NCI-H2081 (cell line): ENCODE results near the gene VPS37B.

ENCODE experiments used
- DNase-seq, 2 experiments: peaks; one replicate each; lab custom pipeline; 2025; lab: John Stamatoyannopoulos, UW

Gene VPS37B

DNA sequence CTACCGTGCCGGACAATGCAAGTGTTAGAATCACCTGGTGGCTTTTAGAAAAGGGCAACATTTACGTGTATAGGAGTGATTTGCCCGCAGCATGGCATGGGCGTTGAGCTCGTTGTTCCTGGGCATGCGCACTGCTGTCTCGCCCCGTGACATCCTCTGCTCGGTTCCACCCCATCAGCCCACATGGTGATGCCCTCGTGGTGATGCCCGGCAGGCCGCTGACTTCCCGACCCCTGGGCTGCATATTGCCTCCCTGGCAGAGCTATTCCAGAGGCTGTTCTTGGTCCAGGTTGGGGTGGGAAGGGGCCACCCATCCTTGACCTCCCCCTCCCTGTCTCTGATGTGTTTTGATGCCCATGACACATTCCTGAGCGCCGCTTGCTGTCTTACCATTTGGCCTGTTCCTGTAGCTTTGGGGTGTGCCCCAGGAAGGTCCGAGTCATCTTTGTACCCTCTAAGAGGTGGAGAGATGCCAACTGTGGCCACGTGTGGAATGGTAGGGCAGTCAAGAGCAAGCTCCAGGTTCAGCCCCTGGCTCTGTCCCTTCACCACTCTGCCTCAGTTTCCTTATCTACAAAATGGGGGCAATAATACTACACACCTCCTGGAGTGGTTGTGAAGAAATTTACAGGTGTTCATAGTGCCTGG, 55.9 kb downstream of the VPS37B start:
- no peak for DNase-seq

- DNase-seq = no peak
These were observed 57.1 kb downstream of the VPS37B start for GRCh38 chr12:122838841-122839240.

- DNase-seq = peak; percentile 58 to 71
These were observed 58.3 kb downstream of the VPS37B start for GRCh38 chr12:122837306-122838265.

GRCh38 chr12:122836027-122836921, 59.6 kb downstream of the VPS37B start:
- peak in 1 of 2 experiments; percentile 58 for DNase-seq

- peak; percentile 26 to 28 for DNase-seq
These were observed 60.2 kb downstream of the VPS37B start for GRCh38 chr12:122835750-122836026.

- DNase-seq = peak; percentile 42 to 56
These were observed 60.8 kb downstream of the VPS37B start, which contains the start of gene HIP1R for GRCh38 chr12:122834921-122835749. HIP1R (plus strand) TSS chr12:122835457; CDS start chr12:122835551, 94 bp downstream.

GRCh38 chr12:122834104-122834920, 61.6 kb downstream of the VPS37B start:
- DNase-seq = peak; percentile 61 to 66

- DNase-seq = no peak
These were observed 65.3 kb downstream of the VPS37B start for GRCh38 chr12:122830517-122831214.

- no peak for DNase-seq
These were observed 68.7 kb downstream of the VPS37B start for GRCh38 chr12:122827258-122827657.

DNA sequence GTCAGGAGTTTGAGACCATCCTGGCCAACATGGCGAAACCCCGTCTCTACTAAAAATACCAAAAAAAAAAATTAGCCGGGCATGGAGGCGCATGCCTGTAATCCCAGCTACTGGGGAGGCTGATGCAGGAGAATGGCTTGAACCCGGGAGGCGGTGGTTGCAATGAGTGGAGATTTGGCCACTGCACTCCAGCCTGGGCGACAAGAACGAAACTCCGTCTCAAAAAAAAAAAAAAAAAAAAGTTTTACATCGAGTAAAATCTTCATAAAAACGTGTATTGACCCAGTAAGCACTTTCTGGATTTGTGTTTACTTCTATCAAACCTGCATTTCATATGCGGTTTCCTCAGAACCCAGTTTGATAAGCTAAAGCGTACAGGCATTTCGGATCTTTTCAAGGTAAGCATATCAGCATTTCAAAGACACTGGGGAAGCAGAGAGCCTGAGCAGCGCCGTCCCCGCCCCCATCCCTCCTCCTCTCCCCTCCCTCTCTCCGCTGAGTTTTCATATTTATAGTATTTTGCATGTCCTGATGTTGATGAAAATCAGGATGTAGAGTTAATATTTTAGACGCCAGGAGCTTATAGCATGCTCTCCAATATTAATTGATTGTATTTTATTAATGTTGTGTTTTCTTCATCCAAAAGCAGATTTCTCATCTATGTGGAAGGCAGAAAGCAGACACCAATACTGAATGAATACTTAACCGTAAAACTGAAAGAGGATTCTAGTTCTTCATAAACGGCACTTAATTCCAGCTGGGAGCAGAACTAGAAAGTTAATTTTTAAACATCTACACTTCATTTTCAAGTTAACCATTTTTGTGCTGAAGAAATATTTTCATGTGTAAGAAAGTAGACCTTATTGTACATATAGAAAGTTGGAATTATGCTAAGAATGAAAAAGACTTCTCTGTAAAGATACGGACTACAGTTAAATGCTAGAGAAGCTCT, 69.9 kb downstream of the VPS37B start:
- DNase-seq = no peak

GRCh38 chr12:122823429-122823828, 72.5 kb downstream of the VPS37B start:
- DNase-seq = no peak

DNA sequence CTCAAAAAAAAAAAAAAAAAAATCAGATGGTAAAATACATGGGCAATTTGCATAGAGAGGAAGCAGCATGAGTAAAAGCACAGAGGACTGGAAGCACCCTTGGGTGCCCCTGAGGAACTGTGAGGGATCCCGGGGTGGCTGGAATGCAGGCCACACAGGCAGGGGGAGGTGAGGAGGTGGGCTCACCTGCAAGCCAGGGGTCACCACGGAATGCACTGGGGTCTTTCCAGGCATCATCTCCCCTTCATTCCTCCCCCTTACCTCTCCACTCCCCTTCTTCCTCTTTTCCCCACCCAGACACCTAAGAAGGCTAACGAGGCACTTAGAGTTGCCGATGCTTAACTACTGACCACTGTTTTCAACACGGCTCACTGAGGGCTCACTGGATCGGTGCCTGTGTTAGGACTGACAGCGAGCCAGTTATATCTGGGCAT, 75.1 kb downstream of the VPS37B start:
- DNase-seq = no peak

GRCh38 chr12:122820138-122820537, 75.8 kb downstream of the VPS37B start:
- no peak for DNase-seq

DNA sequence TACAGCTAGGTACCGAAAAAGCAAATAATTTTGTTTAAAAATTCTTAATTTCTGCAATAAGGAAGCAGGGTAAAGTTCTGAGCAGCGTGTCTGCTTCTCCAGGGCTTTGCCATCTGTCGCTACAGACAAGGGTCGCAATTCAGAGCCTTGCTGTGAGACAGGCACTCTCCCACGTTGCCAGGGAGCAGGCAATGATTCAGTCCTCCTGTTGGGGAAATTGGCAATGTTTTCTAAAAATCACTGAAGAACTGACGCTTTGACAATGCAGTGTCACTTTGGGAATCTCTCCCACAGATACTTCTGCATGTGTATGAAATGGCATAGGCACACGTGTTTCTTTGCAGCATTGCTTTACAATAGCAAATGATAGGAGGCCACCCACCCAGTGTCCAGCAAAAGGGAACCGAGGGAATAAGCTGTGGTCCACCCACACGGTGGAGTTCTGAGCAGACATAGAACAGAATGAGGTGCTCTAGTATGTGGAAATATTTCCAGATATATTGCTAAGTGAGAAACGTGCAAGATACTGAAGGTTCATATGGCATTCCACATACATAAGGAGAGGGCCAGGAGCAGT, 76.6 kb downstream of the VPS37B start:
- DNase-seq = no peak
